HG03039 (cell line): ENCODE measurements around the gene TSHR.

Experiments
- ATAC-seq: cut with Tn5 transposase; IDR thresholded peaks from one replicate; pipeline ENCODE4 v1.9.1; 2021; ENCODE audit warnings: mild to moderate bottlenecking, moderate library complexity; ENCODE audit not compliant: unreplicated experiment

Gene TSHR

GRCh38 chr14:81127785-81128184 lies 172.4 kb downstream of the TSHR start:
- ATAC-seq, result no peak

- no peak for ATAC-seq
Observed at GRCh38 chr14:81129242-81129641, 173.8 kb downstream of the TSHR start.

GRCh38 chr14:81132468-81132867 lies 177.0 kb downstream of the TSHR start:
- ATAC-seq, result no peak

- no peak for ATAC-seq
Observed at GRCh38 chr14:81133400-81133799, 178.0 kb downstream of the TSHR start.

DNA sequence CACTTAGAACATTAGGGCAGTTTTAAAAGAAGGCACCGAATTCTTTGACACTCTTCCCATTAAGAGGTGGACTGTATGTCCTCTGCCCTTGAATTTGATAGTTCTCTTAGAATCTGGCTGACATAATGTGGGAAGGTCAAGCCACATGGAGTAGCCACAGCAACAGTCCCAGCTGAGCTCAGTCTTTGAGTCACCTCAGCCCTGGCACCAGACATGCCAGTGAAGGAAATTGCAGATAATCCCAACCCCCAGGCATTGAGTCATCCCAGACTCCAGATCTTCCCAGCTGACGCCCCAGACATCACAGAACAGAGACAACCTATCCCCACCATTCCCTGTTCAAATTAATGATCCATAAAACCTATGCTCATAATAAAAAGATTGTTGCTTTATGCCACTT lies 181.9 kb downstream of the TSHR start:
- no peak for ATAC-seq

DNA sequence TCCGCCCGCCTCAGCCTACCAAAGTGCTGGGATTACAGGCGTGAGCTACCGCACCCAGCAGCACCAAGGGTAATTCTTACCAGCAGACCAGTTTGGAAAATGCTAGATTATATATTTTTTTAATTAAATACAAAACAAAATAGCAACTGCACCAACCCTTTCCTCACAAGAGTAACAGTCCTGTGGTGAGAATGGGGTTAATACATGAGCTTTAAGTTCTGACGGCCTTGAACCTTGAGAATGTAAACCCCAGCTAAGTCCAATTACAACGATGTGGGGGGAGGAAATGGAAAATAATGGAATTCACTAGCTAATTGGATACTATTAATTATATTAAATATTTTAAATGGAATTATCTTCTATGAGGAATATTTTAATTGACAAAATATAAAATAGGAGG lies 183.0 kb downstream of the TSHR start:
- no peak for ATAC-seq

- ATAC-seq, result no peak
Observed at GRCh38 chr14:81141426-81141825, 186.0 kb downstream of the TSHR start.

DNA sequence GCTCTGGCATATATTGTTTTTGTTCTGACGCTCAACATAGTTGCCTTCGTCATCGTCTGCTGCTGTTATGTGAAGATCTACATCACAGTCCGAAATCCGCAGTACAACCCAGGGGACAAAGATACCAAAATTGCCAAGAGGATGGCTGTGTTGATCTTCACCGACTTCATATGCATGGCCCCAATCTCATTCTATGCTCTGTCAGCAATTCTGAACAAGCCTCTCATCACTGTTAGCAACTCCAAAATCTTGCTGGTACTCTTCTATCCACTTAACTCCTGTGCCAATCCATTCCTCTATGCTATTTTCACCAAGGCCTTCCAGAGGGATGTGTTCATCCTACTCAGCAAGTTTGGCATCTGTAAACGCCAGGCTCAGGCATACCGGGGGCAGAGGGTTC lies 188.4 kb downstream of the TSHR start:
- ATAC-seq, result no peak

DNA sequence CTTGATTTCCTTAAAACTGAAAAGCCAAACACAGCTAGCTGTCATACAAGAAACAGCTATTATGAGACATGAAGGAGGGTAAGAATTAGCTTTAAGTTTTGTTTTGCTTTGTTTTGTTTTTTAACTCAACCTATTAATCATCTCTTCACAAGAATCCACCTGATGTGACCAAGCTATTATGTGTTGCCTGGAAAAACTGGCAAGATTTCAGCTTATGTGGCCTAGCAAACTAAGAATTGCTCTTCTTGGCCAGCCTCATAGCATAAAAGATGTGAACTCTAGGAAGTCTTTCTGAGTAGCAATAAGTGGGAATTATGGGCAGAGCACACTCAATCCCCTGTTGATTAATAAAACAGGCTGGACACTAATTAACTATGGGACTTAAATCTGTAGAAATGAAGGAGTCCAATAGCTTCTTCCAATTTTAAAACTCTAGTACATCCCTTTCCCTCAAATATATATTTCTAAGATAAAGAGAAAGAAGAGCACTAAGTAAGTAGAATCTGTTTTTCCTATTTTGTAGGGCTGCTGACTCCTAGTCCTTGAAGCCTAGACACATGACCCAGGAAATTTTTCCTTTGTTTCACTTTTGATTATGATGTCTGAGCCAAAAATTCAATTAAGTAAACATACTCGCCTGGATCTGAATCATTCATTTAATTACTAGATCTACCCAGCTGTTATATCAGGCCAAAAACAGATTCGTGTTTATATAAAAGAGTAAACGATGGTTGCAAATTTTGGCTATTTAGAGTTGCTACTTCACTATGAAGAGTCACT lies 189.6 kb downstream of the TSHR start:
- no peak for ATAC-seq

DNA sequence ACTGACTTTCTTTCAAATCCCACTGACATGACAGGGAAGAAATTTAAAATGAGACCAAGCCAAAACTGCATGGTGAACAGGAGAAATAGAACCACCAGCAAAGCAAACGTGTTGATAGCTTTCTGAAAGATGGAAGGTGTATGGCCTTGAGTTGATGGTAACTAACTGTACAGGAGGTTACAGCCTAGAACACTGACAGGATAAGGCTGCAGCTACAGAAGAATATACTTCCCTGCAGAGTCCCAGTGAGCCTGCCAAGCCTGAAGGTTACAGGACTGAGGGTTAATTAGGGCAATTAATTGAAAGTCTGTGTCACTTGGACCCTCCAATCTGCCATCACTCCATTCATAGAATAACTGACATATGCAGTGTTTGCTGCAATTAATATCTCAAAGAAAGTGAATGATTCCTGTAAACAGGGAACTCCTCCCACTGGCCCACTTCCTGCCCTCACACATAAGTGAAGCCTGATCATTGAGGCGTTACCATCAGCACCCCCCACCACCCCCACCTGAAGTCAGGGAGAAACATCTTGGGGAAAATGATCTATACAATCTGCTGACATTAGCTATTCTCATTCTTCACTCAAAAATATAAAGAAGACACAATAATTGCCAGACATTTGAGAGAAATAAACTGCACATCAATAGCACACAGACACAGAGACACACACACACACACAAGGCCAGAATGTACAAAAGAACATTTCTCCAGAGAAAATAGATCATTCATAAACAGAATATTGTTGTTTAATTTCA lies 191.9 kb downstream of the TSHR start:
- ATAC-seq, result no peak

DNA sequence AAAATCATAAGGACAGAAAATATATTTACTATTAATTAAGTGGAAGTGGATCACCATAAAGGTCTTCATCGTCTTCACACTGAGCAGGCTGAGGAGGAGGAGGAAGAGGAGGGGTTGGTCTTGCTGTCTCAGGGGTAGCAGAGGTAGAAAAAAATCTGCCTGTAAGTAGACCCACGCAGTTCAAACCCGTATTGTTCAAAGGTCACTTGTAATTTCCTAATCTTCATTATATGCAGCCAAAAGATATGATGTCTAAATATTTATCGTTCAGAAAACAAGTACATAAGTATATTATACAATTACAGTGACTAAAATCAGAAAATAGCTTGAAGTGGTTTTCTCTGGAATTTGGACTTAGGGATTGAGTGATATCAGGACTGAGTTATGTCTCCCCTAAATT lies 193.2 kb downstream of the TSHR start:
- ATAC-seq, result no peak

GRCh38 chr14:81153187-81153586 lies 197.8 kb downstream of the TSHR start:
- ATAC-seq, result peak; percentile 73

DNA sequence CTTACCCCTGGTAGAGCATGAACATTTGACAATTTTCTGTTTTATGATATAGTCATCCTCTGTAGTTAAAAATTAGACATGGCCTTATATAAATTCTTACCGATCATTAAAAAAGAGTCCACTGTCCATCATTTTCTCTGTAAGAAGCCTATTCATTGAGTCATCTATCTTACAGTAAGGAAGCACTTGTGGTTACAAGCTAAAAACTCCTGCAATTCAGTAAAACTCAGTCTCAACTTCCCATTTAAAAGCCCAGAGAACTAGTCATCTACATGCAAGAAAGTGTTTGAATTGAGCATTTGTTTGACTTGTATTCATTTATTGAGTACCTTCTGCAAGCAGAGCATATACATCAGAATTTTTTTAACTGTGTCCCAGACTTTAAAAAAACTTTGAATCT lies 202.0 kb downstream of the TSHR start:
- no peak for ATAC-seq

DNA sequence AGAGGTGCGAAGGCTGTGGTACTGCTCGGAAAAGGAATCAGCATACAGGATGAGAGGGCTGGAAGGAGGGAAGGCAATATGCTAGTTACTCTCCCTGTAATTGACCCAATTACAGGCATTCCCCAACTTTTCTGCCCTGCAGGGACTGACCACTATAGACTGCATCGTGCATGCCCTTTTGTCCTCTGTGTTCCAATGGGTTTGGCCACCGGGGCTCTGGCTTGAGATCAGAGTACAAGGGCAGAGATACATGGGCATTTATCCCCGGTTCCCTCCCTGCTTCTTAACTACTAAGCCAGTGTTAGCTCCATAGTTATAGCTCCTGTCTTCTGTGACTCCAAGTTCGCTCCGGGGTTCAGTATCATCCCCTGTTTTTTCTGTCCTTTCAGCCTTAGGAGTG lies 205.7 kb downstream of the TSHR start:
- ATAC-seq, result no peak

DNA sequence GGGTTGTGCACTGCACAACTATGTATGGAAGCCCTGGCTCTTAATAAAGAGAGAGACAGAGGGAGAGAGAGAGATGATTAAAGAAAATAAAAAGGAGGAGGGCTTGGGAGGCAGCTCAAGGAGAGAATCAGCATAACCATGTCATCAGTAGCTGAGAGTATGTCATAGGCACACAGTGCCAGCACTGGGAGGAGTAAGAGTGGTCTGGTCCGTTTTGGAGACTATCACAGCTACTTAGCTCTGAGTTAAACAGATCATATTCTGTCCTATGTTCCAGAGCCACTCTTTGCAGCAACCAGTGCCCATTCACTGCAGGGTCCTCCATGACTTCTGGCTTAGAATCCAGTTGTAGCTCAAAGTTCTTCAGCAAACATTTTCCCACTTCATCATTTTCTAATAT lies 206.3 kb downstream of the TSHR start:
- ATAC-seq, result no peak

DNA sequence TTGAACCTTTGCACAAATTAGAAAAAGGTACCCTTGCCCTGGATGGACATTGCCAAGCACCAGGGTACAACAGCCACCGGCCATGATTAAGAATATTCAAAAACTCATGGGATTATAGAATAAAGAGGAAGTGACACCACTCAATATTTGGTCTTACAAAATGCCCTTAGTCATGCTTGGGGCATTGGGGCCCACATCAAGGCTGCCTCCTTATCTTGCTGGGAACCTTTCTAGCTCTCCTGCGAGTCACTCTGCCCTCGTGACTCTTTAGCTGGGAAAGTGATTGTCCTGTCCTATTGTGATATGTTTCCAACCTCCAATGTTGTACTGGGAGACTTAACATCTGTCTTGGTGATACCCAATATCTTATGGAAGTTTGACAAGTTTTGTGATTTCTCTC lies 207.5 kb downstream of the TSHR start:
- ATAC-seq, result no peak

DNA sequence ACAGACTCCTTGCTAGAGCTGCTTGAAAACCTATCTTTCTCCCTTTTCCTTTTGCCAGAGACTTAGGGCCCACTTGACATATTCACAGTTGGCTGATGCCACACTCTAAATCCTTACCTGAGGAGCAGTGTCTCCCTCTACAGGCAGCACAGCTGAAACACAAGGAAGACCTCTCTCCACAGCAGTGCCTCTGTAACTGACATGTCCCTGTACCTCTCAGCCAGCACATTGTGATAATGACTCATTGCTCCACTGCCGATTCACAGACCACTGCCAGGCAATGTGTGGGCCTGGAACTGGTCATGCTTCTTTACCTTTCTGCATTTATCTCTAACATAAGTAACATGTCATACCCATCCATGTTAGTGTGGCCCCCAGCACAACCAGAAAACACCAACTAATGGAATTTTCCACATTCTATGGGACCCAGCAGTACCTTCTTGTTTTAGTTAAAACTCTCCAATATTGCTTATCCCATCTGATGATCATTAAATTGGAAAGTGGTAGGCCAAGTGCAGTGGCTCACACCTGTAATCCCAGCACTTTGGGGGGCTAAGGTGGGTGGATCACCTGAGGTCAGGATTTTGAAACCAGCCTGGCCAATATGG lies 208.8 kb downstream of the TSHR start:
- peak; percentile 97 for ATAC-seq

- ATAC-seq, result no peak
Observed at GRCh38 chr14:81165188-81165587, 209.8 kb downstream of the TSHR start.

GRCh38 chr14:81166121-81166520 lies 210.7 kb downstream of the TSHR start:
- ATAC-seq, result no peak

- ATAC-seq, result no peak
Observed at GRCh38 chr14:81169267-81169666, 213.8 kb downstream of the TSHR start.

GRCh38 chr14:81169711-81170103 lies 214.3 kb downstream of the TSHR start:
- ATAC-seq, result peak; percentile 9
